GM12878 (cell line): Measurements from ENCODE around the gene TRIP12. TPM values are rescaled to one million over a fixed set of nuclear protein-coding genes. Genes with fewer than 3 reads are reported as not detected.

Source experiments
- CBFB ChIP-seq: IDR thresholded peaks from 2 replicates; pipeline ENCODE4 v1.6.1; 2016; ENCODE audit warnings: antibody characterized with exemption, low read depth
- HDAC6 ChIP-seq: fragments of 200-600 bp; sonication (generic); IDR thresholded peaks from one replicate; pipeline ENCODE4 v1.8.0; 2017; ENCODE audit warnings: antibody characterized with exemption; ENCODE audit not compliant: unreplicated experiment
- RAD21 ChIP-seq: IDR thresholded peaks from 2 replicates; pipeline ENCODE4 v1.6.1; 2011; ENCODE audit warnings: mild to moderate bottlenecking, low read depth, low read length, moderate library complexity; ENCODE audit not compliant: insufficient read depth
- RUNX3 ChIP-seq: IDR thresholded peaks from 2 replicates; pipeline ENCODE4 v1.6.1; 2012; ENCODE audit warnings: low read length, inconsistent platforms
- SMC3 ChIP-seq: IDR thresholded peaks from 2 replicates; pipeline ENCODE4 v1.6.1; 2011; ENCODE audit warnings: low read length, improper control_type of control experiment, borderline replicate concordance
- YY1 ChIP-seq: IDR thresholded peaks from 2 replicates; pipeline ENCODE4 v1.6.1; 2011; ENCODE audit warnings: low read depth, mild to moderate bottlenecking, low read length
- polyA plus RNA-seq, 11 experiments: library from polyadenylated mRNA; depleted of rRNA in 4 of 11; unstranded in 6 of 11; stranded (reverse) in 5 of 11; fragments of >200 nt; fragmentation: Nextera tagmentation in 4 of 11; fragmentation: Illumina TruSeq in 1 of 11; extraction: Ambion mirVana in 4 of 11; extraction: Trizol in 1 of 11; gene quantifications; 1 replicate in 1 of 11; 2 replicates in 10 of 11; pipeline versions ENCODE4 v1.2.1 to v1.2.3, GENCODE V29; 2011 to 2016; ENCODE audit warnings: inconsistent platforms in 2 of 11, missing spikeins in 2 of 11, low read depth in 1 of 11
- total RNA-seq, 4 experiments: library from RNA; depleted of rRNA in 3 of 4; stranded (reverse); fragments of >200 nt in 3 of 4; fragmentation: Illumina TruSeq in 1 of 4; extraction: Trizol in 1 of 4; gene quantifications; 2 replicates each; pipeline versions ENCODE4 v1.2.1 to v1.2.3, GENCODE V29; 2013 to 2021
- TF ChIP-seq, protein P1 (sequence below), 3 experiments: IDR thresholded peaks in 2 of 3; conservative IDR thresholded peaks in 1 of 3; 2 replicates each; pipeline ENCODE4 v1.5.1; 2011; ENCODE audit warnings: low read depth in 3 of 3, low read length in 3 of 3, mild to moderate bottlenecking in 3 of 3, control low read depth in 2 of 3, moderate library complexity in 2 of 3, inconsistent platforms in 1 of 3, mixed read lengths in 1 of 3; ENCODE audit not compliant: control insufficient read depth in 2 of 3, insufficient read depth in 1 of 3; ENCODE audit errors: extremely low read depth in 1 of 3
- TF ChIP-seq, protein P2 (sequence below): fragments of 450-650 bp; IDR thresholded peaks from 2 replicates; pipeline ENCODE4 v1.6.1; 2017; ENCODE audit warnings: antibody characterized with exemption, mild to moderate bottlenecking, moderate library complexity
- TF ChIP-seq, protein P3 (sequence below): IDR thresholded peaks from 2 replicates; pipeline ENCODE4 v1.6.1; 2011; ENCODE audit warnings: low read depth, low read length, improper control_type of control experiment, borderline replicate concordance

The TRIP12 gene
- total and polyA plus RNA-seq, 10 of the 15 experiments (the other 5 are each of a cell fraction or from before 2014, with no cell fraction given): 23.1 to 207 (median 97.0) TPM

GRCh38 chr2:229884775-229885699 lies 36.8 kb downstream of the TRIP12 start (continued):
- TF ChIP-seq, protein P1, sequence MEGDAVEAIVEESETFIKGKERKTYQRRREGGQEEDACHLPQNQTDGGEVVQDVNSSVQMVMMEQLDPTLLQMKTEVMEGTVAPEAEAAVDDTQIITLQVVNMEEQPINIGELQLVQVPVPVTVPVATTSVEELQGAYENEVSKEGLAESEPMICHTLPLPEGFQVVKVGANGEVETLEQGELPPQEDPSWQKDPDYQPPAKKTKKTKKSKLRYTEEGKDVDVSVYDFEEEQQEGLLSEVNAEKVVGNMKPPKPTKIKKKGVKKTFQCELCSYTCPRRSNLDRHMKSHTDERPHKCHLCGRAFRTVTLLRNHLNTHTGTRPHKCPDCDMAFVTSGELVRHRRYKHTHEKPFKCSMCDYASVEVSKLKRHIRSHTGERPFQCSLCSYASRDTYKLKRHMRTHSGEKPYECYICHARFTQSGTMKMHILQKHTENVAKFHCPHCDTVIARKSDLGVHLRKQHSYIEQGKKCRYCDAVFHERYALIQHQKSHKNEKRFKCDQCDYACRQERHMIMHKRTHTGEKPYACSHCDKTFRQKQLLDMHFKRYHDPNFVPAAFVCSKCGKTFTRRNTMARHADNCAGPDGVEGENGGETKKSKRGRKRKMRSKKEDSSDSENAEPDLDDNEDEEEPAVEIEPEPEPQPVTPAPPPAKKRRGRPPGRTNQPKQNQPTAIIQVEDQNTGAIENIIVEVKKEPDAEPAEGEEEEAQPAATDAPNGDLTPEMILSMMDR (IDR thresholded peaks at IDR 0.05 in 2 of 3, conservative IDR thresholded peaks at IDR 0.05 in 1 of 3; ENCODE audit: control insufficient read depth in 2 of 3, extremely low read depth in 1 of 3, insufficient read depth in 1 of 3, low read depth in 3 of 3, low read length in 3 of 3): peak in 2 of 3 experiments; percentile 4 to 28; a peak in 2 of 6 replicates
- TF ChIP-seq, protein P2, sequence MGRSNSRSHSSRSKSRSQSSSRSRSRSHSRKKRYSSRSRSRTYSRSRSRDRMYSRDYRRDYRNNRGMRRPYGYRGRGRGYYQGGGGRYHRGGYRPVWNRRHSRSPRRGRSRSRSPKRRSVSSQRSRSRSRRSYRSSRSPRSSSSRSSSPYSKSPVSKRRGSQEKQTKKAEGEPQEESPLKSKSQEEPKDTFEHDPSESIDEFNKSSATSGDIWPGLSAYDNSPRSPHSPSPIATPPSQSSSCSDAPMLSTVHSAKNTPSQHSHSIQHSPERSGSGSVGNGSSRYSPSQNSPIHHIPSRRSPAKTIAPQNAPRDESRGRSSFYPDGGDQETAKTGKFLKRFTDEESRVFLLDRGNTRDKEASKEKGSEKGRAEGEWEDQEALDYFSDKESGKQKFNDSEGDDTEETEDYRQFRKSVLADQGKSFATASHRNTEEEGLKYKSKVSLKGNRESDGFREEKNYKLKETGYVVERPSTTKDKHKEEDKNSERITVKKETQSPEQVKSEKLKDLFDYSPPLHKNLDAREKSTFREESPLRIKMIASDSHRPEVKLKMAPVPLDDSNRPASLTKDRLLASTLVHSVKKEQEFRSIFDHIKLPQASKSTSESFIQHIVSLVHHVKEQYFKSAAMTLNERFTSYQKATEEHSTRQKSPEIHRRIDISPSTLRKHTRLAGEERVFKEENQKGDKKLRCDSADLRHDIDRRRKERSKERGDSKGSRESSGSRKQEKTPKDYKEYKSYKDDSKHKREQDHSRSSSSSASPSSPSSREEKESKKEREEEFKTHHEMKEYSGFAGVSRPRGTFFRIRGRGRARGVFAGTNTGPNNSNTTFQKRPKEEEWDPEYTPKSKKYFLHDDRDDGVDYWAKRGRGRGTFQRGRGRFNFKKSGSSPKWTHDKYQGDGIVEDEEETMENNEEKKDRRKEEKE: no peak
- TF ChIP-seq RAD21 (peak; percentile 65), RUNX3 (peak; percentile 25; the same call in 1 of the 2 replicates), HDAC6 (no peak), YY1 (0 out of 2 replicates have a peak, but pooled peaks have one; percentile 15), SMC3 (no peak), CBFB (0 out of 2 replicates have a peak, but pooled peaks have one; percentile 29)
- TF ChIP-seq, protein P3, sequence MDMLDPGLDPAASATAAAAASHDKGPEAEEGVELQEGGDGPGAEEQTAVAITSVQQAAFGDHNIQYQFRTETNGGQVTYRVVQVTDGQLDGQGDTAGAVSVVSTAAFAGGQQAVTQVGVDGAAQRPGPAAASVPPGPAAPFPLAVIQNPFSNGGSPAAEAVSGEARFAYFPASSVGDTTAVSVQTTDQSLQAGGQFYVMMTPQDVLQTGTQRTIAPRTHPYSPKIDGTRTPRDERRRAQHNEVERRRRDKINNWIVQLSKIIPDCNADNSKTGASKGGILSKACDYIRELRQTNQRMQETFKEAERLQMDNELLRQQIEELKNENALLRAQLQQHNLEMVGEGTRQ: no peak
